Measurements from ENCODE around the gene ZNF22.

- TF ChIP-seq, protein P1, sequence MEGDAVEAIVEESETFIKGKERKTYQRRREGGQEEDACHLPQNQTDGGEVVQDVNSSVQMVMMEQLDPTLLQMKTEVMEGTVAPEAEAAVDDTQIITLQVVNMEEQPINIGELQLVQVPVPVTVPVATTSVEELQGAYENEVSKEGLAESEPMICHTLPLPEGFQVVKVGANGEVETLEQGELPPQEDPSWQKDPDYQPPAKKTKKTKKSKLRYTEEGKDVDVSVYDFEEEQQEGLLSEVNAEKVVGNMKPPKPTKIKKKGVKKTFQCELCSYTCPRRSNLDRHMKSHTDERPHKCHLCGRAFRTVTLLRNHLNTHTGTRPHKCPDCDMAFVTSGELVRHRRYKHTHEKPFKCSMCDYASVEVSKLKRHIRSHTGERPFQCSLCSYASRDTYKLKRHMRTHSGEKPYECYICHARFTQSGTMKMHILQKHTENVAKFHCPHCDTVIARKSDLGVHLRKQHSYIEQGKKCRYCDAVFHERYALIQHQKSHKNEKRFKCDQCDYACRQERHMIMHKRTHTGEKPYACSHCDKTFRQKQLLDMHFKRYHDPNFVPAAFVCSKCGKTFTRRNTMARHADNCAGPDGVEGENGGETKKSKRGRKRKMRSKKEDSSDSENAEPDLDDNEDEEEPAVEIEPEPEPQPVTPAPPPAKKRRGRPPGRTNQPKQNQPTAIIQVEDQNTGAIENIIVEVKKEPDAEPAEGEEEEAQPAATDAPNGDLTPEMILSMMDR (conservative IDR thresholded peaks at IDR 0.05; ENCODE audit: low read depth, low read length) = no peak
- TF ChIP-seq EZH2 (IDR thresholded peaks at IDR 0.05; ENCODE audit: borderline replicate concordance, low read depth, low read length, poor library complexity, severe bottlenecking) = no peak
Observed at GRCh38 chr10:44951576-44952226, 49.0 kb upstream of the ZNF22 start.

All from A673 (cell line).